OCI-LY7 (cell line): Measurements from ENCODE around the gene PPIG.

Experiments
- CTCF ChIP-seq: fragments of 200-600 bp; sonication (generic); conservative IDR thresholded peaks from 2 replicates; pipeline ENCODE4 v1.5.1; 2014; ENCODE audit warnings: mild to moderate bottlenecking, antibody characterized with exemption, low read length, moderate library complexity, mixed read lengths
- EZH2phosphoT487 ChIP-seq: fragments of 200-600 bp; sonication (generic); IDR thresholded peaks from 2 replicates; pipeline ENCODE4 v1.6.1; 2018; ENCODE audit warnings: low read depth, borderline replicate concordance, mild to moderate bottlenecking, mixed run types, antibody characterized with exemption, low read length, moderate library complexity, mixed read lengths

DNA sequence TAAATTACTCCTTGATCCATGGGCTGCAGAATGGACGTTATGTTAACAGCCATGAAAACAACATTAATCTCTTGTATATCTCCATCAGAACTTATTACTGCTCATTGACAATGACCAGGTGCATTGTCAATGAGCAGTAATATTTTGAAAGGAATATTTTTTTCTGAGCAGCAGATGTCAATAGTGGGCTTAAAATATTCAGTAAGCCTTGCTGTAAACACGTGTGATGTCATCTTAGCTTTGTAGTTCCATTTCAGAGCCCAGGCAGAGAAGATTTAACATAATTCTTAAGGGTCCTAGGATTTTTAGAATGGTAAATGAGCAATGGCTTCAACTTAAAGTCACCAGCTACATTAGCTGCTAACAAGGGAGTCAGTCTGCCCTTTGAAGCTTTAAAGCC lies 83.4 kb downstream of the PPIG start:
- TF ChIP-seq CTCF = no peak
- TF ChIP-seq EZH2phosphoT487 = no peak
